SK-N-SH treated with all-trans-retinoic acid at 6 μM for 48 hours (cell line): ENCODE results near the gene PLPP7.

ENCODE experiments used
- CSDC2 ChIP-seq: fragments of 250-450 bp; sonication (Bioruptor Pico); IDR thresholded peaks from 2 replicates; pipeline ENCODE4 v1.5.0; 2020; ENCODE audit warnings: mild to moderate bottlenecking, moderate library complexity
- ESRRG ChIP-seq: fragments of 250-450 bp; sonication (Bioruptor Pico); IDR thresholded peaks from 2 replicates; pipeline ENCODE4 v1.6.1; 2021; ENCODE audit warnings: mild to moderate bottlenecking
- PATZ1 ChIP-seq: fragments of 250-450 bp; sonication (Bioruptor Pico); IDR thresholded peaks from 2 replicates; pipeline ENCODE4 v1.8.0; 2020; ENCODE audit warnings: mild to moderate bottlenecking, moderate library complexity, borderline replicate concordance

GRCh38 chr9:131323629-131324028, 34.1 kb downstream of the PLPP7 start:
- TF ChIP-seq CSDC2 (CRISPR knock-in tag) (no peak), ESRRG (CRISPR knock-in tag) (no peak), PATZ1 (no peak)
